ENCODE measurements around the gene COL7A1. TPM values are rescaled to one million over a fixed set of nuclear protein-coding genes. Genes with fewer than 3 reads are reported as not detected.

Gene COL7A1
- total RNA-seq, 1 experiment from 2014 or later, result 22.9 TPM

- H3K27me3 ChIP-seq (ENCODE audit: insufficient read depth, low read length), result no peaks in the 10 kb centered on the region
- H3K4me3 Mint-ChIP-seq, result no peak overlapping the region
- no peak overlapping the region for H4K91ac ChIP-seq (ENCODE audit: insufficient read length, low read depth, low read length)
- no peak overlapping the region for H3K27ac ChIP-seq (ENCODE audit: insufficient read length, low read depth, low read length)
- no peaks in the 10 kb centered on the region for H3K79me1 ChIP-seq (ENCODE audit: insufficient read depth, low read depth, low read length, poor library complexity, severe bottlenecking)
- no peaks in the 10 kb centered on the region for H3K23me2 ChIP-seq (ENCODE audit: insufficient read length, low read depth, low read length, poor library complexity, severe bottlenecking)
- no CpG with 5 or more reads among the region's 5 CpGs for WGBS (ENCODE audit: extremely low coverage, insufficient read length, low lambda C conversion rate)
- H2BK12ac ChIP-seq (ENCODE audit: insufficient read length, low read depth, low read length), result no peak overlapping the region
- no peaks in the 10 kb centered on the region for H3K9me3 Mint-ChIP-seq
- no peak overlapping the region for H2BK120ac ChIP-seq (ENCODE audit: low read depth, low read length, poor library complexity, severe bottlenecking)
- H3K4me2 ChIP-seq (ENCODE audit: insufficient read depth, insufficient read length, low read length), result no peak overlapping the region
- H2BK20ac ChIP-seq (ENCODE audit: low read depth, low read length, poor library complexity, severe bottlenecking), result no peak overlapping the region
- H2BK15ac ChIP-seq (ENCODE audit: low read depth, low read length), result no peak overlapping the region
- H3K56ac ChIP-seq (ENCODE audit: insufficient read length, low read depth, low read length), result no peak overlapping the region
- no peak overlapping the region for H3K23ac ChIP-seq (ENCODE audit: insufficient read length, low read depth, low read length)
- no peaks in the 10 kb centered on the region for H3K4me1 Mint-ChIP-seq
- DNase-seq, result no peak
- H3K9ac ChIP-seq (ENCODE audit: extremely low read depth, insufficient read length, low read length), result no peak overlapping the region
- no peak overlapping the region for H3T11ph ChIP-seq (ENCODE audit: low read length)
- no peak overlapping the region for H4K5ac ChIP-seq (ENCODE audit: insufficient read length, low read depth, low read length)
- H3K18ac ChIP-seq (ENCODE audit: insufficient read length, low read depth, low read length), result no peak overlapping the region
- H2AFZ ChIP-seq (ENCODE audit: low read length), result no peak overlapping the region
- no peak overlapping the region for H2BK5ac ChIP-seq (ENCODE audit: insufficient read length, low read length)
- H2AK5ac ChIP-seq (ENCODE audit: insufficient read length, low read length), result no peak overlapping the region
- no peaks in the 10 kb centered on the region for H3K4me1 ChIP-seq (ENCODE audit: insufficient read depth, low read length)
- no peak overlapping the region for H3K4ac ChIP-seq (ENCODE audit: low read depth, low read length)
- H4K8ac ChIP-seq (replicated peaks; ENCODE audit: insufficient read length, low read depth, low read length), result no peak overlapping the region
- no peaks in the 10 kb centered on the region for H3K9me3 ChIP-seq (ENCODE audit: control insufficient read depth, low read depth, low read length)
- peaks cover 17 to 69% (median 51%) of the 10 kb centered on the region in 3 experiments for H3K36me3 Mint-ChIP-seq (ENCODE audit: insufficient read depth in 1 of 3, low read depth in 3 of 3)
- H3K27me3 Mint-ChIP-seq (ENCODE audit: low read depth), result no peaks in the 10 kb centered on the region
- no peaks in the 10 kb centered on the region for H4K20me1 ChIP-seq (ENCODE audit: control insufficient read depth, insufficient read depth, insufficient read length)
- H3K79me2 ChIP-seq (ENCODE audit: insufficient read depth, low read length), result no peaks in the 10 kb centered on the region
- no peak overlapping the region for H3K14ac ChIP-seq (ENCODE audit: insufficient read depth, low read length)
- no peak for TF ChIP-seq CTCF (conservative IDR thresholded peaks at IDR 0.05)
- H3K27ac Mint-ChIP-seq, result no peak overlapping the region
Measured at GRCh38 chr3:48544141-48544540, 51.0 kb downstream of the COL7A1 start.

Measured in H9 (cell line).